Osteocyte (in vitro differentiated cells): ENCODE data around the gene SLC27A1. TPM values are rescaled to one million over a fixed set of nuclear protein-coding genes. Genes with fewer than 3 reads are reported as not detected.

ENCODE experiments used
- DNase-seq: peaks from one replicate; pipeline ENCODE4 v3.0.0; 2021; ENCODE audit warnings: mixed read lengths; ENCODE audit not compliant: unreplicated experiment; ENCODE audit errors: extremely low spot score
- H3K27ac Mint-ChIP-seq: one replicate; pipeline ENCODE4 v1.8.0; 2021; ENCODE audit warnings: mild to moderate bottlenecking, mixed read lengths; ENCODE audit not compliant: unreplicated experiment
- H3K27me3 Mint-ChIP-seq: one replicate; pipeline ENCODE4 v1.8.0; 2021; ENCODE audit warnings: mixed read lengths; ENCODE audit not compliant: unreplicated experiment
- H3K36me3 Mint-ChIP-seq: one replicate; pipeline ENCODE4 v1.8.0; 2021; ENCODE audit warnings: mixed read lengths; ENCODE audit not compliant: unreplicated experiment
- H3K4me1 Mint-ChIP-seq: one replicate; pipeline ENCODE4 v1.8.0; 2021; ENCODE audit warnings: mixed read lengths; ENCODE audit not compliant: unreplicated experiment
- H3K4me3 Mint-ChIP-seq: one replicate; pipeline ENCODE4 v1.8.0; 2021; ENCODE audit warnings: mild to moderate bottlenecking, moderate library complexity, mixed read lengths; ENCODE audit not compliant: unreplicated experiment
- H3K9me3 Mint-ChIP-seq: one replicate; pipeline ENCODE4 v1.8.0; 2021; ENCODE audit warnings: mixed read lengths; ENCODE audit not compliant: unreplicated experiment
- total RNA-seq: library from RNA; stranded (reverse); gene quantifications from 2 replicates; pipeline ENCODE4 v1.2.1, GENCODE V29; 2021
- TF ChIP-seq, protein P1 (sequence below): fragments of 200-600 bp; sonication (generic); IDR thresholded peaks from 2 replicates; pipeline ENCODE4 v1.5.0; 2021; ENCODE audit warnings: antibody characterized with exemption, mild to moderate bottlenecking, moderate library complexity

SLC27A1 gene
- total RNA-seq, 1 donor from 2014 or later: 12.5 TPM

DNA sequence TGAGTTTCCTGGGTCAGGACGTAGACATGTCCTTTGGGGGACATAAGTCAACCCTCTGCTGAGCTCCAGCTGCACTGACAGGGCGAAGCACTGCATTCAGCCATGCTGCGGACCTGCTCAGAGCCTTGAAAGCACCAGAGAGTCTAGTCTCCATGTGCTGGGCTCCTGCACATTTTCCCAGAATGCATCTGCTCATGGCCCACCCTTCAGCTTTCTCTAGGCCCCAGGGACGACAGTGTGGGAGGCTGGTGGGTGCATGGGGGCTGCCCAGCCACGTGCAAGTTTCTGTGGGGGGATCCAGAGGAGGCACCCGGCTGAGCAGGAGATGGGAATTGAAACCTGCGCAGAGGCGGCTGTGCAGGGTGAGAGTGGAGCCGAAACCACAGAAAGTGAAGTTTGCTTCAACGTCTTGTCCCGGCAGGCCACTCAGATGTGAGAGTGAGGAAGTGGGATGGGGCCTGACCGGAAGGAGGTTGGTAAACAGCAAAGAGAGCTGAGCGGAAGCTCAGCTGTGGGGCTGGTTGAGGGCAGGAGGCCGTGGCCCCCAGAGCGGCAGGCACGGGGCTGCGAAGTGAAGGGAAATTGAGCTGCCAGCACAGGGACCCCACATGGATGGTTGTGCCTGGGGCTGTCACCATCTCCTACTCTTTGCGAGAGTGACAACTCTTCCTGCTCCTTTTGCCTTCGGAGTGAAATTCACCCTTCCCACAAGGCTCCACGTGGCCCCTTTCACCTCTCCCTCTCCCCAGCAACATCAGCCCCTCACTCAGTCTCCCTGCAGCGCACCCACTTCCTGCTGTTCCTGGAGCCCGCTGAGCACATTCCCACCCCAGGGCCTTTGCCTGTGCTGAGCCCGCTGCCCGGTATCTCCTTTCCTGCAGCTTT, 52.9 kb downstream of the SLC27A1 start:
- H3K27ac Mint-ChIP-seq: no peak overlapping the region

DNA sequence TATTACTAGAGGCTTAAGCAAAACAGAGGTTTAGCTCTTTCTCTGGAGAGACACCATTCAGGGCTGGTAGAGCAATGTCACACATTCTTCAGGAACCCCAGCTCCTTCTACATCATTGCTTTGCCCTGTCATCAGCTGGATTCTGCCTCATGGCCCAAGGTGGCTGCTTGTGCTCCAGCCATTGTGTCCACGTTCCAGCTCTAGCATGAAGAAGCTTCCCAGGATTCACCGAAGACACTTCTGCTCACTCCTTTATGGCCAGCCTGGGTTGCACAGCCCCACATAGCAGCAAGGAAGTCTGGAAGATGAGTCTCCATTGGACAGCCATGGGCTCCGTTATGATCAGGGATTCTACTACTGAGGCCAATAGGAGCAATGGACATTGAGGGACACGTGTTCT, 54.3 kb downstream of the SLC27A1 start:
- Mint-ChIP-seq H3K9me3 (peaks cover 4% of the 10 kb centered on the region), H3K4me3 (no peak overlapping the region), H3K27me3 (no peaks in the 10 kb centered on the region)

More for the DNA sequence above, 52.9 kb downstream of the SLC27A1 start:
- DNase-seq: no peak
- H3K4me1 Mint-ChIP-seq: no peaks in the 10 kb centered on the region
- peaks cover 5% of the 10 kb centered on the region for H3K36me3 Mint-ChIP-seq
- no peak overlapping the region for H3K4me3 Mint-ChIP-seq
- TF ChIP-seq, protein P1, sequence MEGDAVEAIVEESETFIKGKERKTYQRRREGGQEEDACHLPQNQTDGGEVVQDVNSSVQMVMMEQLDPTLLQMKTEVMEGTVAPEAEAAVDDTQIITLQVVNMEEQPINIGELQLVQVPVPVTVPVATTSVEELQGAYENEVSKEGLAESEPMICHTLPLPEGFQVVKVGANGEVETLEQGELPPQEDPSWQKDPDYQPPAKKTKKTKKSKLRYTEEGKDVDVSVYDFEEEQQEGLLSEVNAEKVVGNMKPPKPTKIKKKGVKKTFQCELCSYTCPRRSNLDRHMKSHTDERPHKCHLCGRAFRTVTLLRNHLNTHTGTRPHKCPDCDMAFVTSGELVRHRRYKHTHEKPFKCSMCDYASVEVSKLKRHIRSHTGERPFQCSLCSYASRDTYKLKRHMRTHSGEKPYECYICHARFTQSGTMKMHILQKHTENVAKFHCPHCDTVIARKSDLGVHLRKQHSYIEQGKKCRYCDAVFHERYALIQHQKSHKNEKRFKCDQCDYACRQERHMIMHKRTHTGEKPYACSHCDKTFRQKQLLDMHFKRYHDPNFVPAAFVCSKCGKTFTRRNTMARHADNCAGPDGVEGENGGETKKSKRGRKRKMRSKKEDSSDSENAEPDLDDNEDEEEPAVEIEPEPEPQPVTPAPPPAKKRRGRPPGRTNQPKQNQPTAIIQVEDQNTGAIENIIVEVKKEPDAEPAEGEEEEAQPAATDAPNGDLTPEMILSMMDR: no peak
- H3K9me3 Mint-ChIP-seq: no peaks in the 10 kb centered on the region
- no peaks in the 10 kb centered on the region for H3K27me3 Mint-ChIP-seq

DNA sequence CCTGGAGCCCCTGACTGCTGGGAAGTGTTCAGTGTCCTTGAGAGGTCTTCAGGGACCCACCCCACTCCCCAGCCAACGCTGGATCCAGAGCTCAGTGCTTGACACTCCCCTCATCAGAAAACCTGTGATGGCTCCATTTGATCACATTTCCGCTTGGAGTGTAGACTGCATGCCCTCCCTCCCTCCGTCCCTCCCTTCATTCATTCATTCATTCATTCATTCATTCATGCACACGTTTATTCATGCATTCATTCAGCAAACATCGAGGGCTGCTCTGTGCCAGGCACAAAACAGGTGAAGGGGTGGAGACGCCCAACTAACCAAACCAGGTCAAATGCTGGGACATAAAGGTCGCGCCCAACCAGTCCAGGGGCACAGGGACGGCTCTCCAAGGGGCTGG, 54.8 kb downstream of the SLC27A1 start:
- peaks cover 4% of the 10 kb centered on the region for H3K36me3 Mint-ChIP-seq
- H3K27ac Mint-ChIP-seq: no peak overlapping the region
- no peaks in the 10 kb centered on the region for H3K27me3 Mint-ChIP-seq
- no peak for DNase-seq
- H3K9me3 Mint-ChIP-seq: peaks cover 4% of the 10 kb centered on the region
- TF ChIP-seq, protein P1: no peak
- no peak overlapping the region for H3K4me3 Mint-ChIP-seq
- H3K4me1 Mint-ChIP-seq: no peaks in the 10 kb centered on the region

More for the DNA sequence above, 54.3 kb downstream of the SLC27A1 start:
- Mint-ChIP-seq H3K27ac (no peak overlapping the region), H3K36me3 (peaks cover 5% of the 10 kb centered on the region), H3K4me1 (no peaks in the 10 kb centered on the region)
- no peak for DNase-seq
- TF ChIP-seq, protein P1: no peak

DNA sequence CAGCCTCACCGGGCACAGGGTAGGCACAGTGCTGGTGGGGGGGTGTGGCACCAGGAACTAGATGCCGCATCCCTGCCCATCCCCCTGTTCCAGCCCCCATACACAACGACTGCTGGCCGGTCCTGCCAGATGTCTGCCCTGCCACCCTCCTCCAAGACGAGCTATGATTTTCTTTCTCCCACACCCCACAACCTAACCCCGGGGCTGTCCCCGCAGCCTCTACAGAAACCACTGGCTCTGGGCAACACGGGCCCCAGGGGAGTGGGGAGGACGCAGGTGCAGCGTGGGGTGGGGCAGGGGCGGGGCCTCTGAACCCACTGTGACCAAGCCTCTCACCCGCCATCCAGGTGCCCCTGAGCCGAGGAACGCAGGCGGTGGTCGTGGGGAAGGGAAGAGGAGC, 56.6 kb downstream of the SLC27A1 start:
- peaks cover 3% of the 10 kb centered on the region for H3K4me1 Mint-ChIP-seq
- no peaks in the 10 kb centered on the region for H3K36me3 Mint-ChIP-seq
- H3K9me3 Mint-ChIP-seq: peaks cover 4% of the 10 kb centered on the region
- H3K27ac Mint-ChIP-seq: no peak overlapping the region
- no peak overlapping the region for H3K4me3 Mint-ChIP-seq
- no peak for DNase-seq
- TF ChIP-seq, protein P1: no peak
- no peaks in the 10 kb centered on the region for H3K27me3 Mint-ChIP-seq

DNA sequence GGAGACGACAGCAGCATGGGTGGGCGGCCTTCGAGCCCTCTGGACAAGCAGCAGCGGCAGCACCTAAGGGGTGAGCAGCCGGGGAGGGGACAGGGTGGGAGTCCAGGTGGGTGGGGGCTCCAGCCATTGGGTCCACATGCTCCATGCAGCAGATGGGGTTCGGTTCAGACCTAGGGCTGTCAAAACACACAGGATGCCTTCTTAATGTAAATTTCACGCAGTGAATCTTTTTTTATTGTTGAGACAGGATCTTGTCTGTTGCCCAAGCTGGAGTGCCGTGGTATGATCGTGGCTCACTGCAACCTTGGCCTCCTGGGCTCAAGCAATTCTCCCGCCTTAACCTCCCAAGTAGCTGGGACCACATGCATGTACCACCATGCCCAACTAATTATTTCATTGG, 57.0 kb downstream of the SLC27A1 start:
- Mint-ChIP-seq H3K27ac (no peak overlapping the region), H3K4me3 (no peak overlapping the region), H3K27me3 (no peaks in the 10 kb centered on the region), H3K9me3 (peaks cover 4% of the 10 kb centered on the region), H3K36me3 (no peaks in the 10 kb centered on the region), H3K4me1 (peaks cover 3% of the 10 kb centered on the region)
- no peak for DNase-seq
- TF ChIP-seq, protein P1: no peak
